Right forelimb (tissue), 1 donor: ENCODE measurements around the gene CCDC27.

Experiments
- DNase-seq: peaks from one replicate; pipeline ENCODE4 v3.0.0-alpha.2; 2018

Gene CCDC27

GRCh38 chr1:3752400-3752945 is at the start of gene CCDC27:
CCDC27 (plus strand) TSS chr1:3752450; CDS start chr1:3752482, 32 bp downstream.
- DNase-seq, result no peak

GRCh38 chr1:3702528-3702927 is 49.7 kb upstream of the CCDC27 start:
- DNase-seq, result no peak

GRCh38 chr1:3702990-3703728 is 49.1 kb upstream of the CCDC27 start:
- no peak for DNase-seq

- no peak for DNase-seq
Measured at GRCh38 chr1:3703786-3704371, 48.4 kb upstream of the CCDC27 start.

GRCh38 chr1:3705341-3705950 is 46.8 kb upstream of the CCDC27 start:
- no peak for DNase-seq

- DNase-seq, result no peak
Measured at GRCh38 chr1:3706651-3707297, 45.5 kb upstream of the CCDC27 start.

- DNase-seq, result no peak
Measured at GRCh38 chr1:3707298-3707938, 44.8 kb upstream of the CCDC27 start.

GRCh38 chr1:3707939-3708328 is 44.3 kb upstream of the CCDC27 start:
- DNase-seq, result no peak

GRCh38 chr1:3708791-3709190 is 43.5 kb upstream of the CCDC27 start:
- DNase-seq, result no peak

- DNase-seq, result no peak
Measured at GRCh38 chr1:3710251-3710650, 42.0 kb upstream of the CCDC27 start.

- DNase-seq, result no peak
Measured at GRCh38 chr1:3711381-3711779, 40.9 kb upstream of the CCDC27 start.

- DNase-seq, result no peak
Measured at GRCh38 chr1:3711780-3712451, 40.3 kb upstream of the CCDC27 start.

GRCh38 chr1:3712573-3713535 is 39.4 kb upstream of the CCDC27 start:
- DNase-seq, result no peak

GRCh38 chr1:3713840-3714239 is 38.4 kb upstream of the CCDC27 start:
- no peak for DNase-seq

GRCh38 chr1:3714284-3714741 is 37.9 kb upstream of the CCDC27 start:
- DNase-seq, result peak; percentile 64

GRCh38 chr1:3714814-3715213 is 37.4 kb upstream of the CCDC27 start:
- DNase-seq, result no peak

- no peak for DNase-seq
Measured at GRCh38 chr1:3716351-3716750, 35.9 kb upstream of the CCDC27 start.

- no peak for DNase-seq
Measured at GRCh38 chr1:3717041-3717714, 35.1 kb upstream of the CCDC27 start.

GRCh38 chr1:3717715-3718601 is 34.3 kb upstream of the CCDC27 start:
- DNase-seq, result peak; percentile 65
